Smooth muscle cell (in vitro differentiated cells): ENCODE measurements around the gene CHST7. TPM values are rescaled to one million over a fixed set of nuclear protein-coding genes. Genes with fewer than 3 reads are reported as not detected.

Experiments used
- DNase-seq: peaks from one replicate; lab custom pipeline; 2025; ENCODE audit not compliant: unreplicated experiment; lab: John Stamatoyannopoulos, UW
- H2AFZ ChIP-seq: fragments of 200-600 bp; sonication (generic); 2 replicates; pipeline ENCODE4 v1.6.0; 2016; ENCODE audit warnings: antibody characterized with exemption, low read depth, mild to moderate bottlenecking
- H3F3A ChIP-seq: fragments of 200-600 bp; sonication (generic); 2 replicates; pipeline ENCODE4 v1.6.0; 2017; ENCODE audit warnings: antibody characterized with exemption, low read depth
- H3K27ac ChIP-seq: fragments of 200-600 bp; sonication (generic); 2 replicates; pipeline ENCODE4 v1.5.1; 2016; ENCODE audit warnings: low read depth, mild to moderate bottlenecking
- H3K27me3 ChIP-seq: fragments of 200-600 bp; sonication (generic); 2 replicates; pipeline ENCODE4 v1.6.1; 2016; ENCODE audit warnings: low read depth, mild to moderate bottlenecking
- H3K36me3 ChIP-seq: fragments of 200-600 bp; sonication (generic); 2 replicates; pipeline ENCODE4 v1.5.1; 2016; ENCODE audit warnings: low read depth
- H3K4me1 ChIP-seq: fragments of 200-600 bp; sonication (generic); 2 replicates; pipeline ENCODE4 v1.5.1; 2016; ENCODE audit warnings: low read depth
- H3K4me2 ChIP-seq: fragments of 200-600 bp; sonication (generic); 2 replicates; pipeline ENCODE4 v1.6.0; 2016; ENCODE audit warnings: mild to moderate bottlenecking
- H3K4me3 ChIP-seq: fragments of 200-600 bp; sonication (generic); 2 replicates; pipeline ENCODE4 v1.5.1; 2016; ENCODE audit warnings: mild to moderate bottlenecking
- H3K79me2 ChIP-seq: fragments of 200-600 bp; sonication (generic); 2 replicates; pipeline ENCODE4 v1.6.0; 2016; ENCODE audit warnings: low read depth, mild to moderate bottlenecking
- H3K9ac ChIP-seq: fragments of 200-600 bp; sonication (generic); 2 replicates; pipeline ENCODE4 v1.6.0; 2016; ENCODE audit warnings: low read depth
- H3K9me3 ChIP-seq: fragments of 200-600 bp; sonication (generic); replicated peaks from 2 replicates; pipeline ENCODE4 v1.5.1; 2016; ENCODE audit warnings: low read depth
- H4K20me1 ChIP-seq: fragments of 200-600 bp; sonication (generic); 2 replicates; pipeline ENCODE4 v1.6.0; 2016; ENCODE audit warnings: low read depth
- CTCF ChIP-seq: fragments of 200-600 bp; sonication (generic); IDR thresholded peaks from 2 replicates; pipeline ENCODE4 v1.5.1; 2017; ENCODE audit warnings: borderline replicate concordance, mild to moderate bottlenecking, antibody characterized with exemption; ENCODE audit not compliant: insufficient read depth, poor library complexity, severe bottlenecking
- WGBS: methylation state at CpG from one replicate; pipeline ENCODE4 v1.1.7; 2016; ENCODE audit warnings: low lambda C conversion rate; 5-methylcytosine and 5-hydroxymethylcytosine counted together
- polyA plus RNA-seq: library from polyadenylated mRNA; unstranded; fragments of >200 nt; fragmentation: Nextera tagmentation; extraction: Ambion mirVana; gene quantifications from 2 replicates; pipeline ENCODE4 v1.2.1, GENCODE V29; 2016
- total RNA-seq: library from RNA; depleted of rRNA; stranded (reverse); fragments of >200 nt; gene quantifications from 2 replicates; pipeline ENCODE4 v1.2.3, GENCODE V29; 2014

The CHST7 gene
- total and polyA plus RNA-seq, 2 experiments from 2014 or later, result 7.0 to 9.3 TPM

GRCh38 chrX:46595084-46595483 is 21.5 kb downstream of the CHST7 start:
- DNase-seq, result no peak
- 65% methylated on average over 1 of the region's 1 CpG for WGBS
- no peaks in the 10 kb centered on the region for H3K36me3 ChIP-seq

GRCh38 chrX:46597208-46597607 is 23.6 kb downstream of the CHST7 start:
- H3K9me3 ChIP-seq, result no peaks in the 10 kb centered on the region
- no peaks in the 10 kb centered on the region for H3K27me3 ChIP-seq
- no peak overlapping the region for H3K4me2 ChIP-seq
- WGBS, result 79% methylated on average over 8 of the region's 8 CpGs
- TF ChIP-seq CTCF, result no peak
- H3K79me2 ChIP-seq, result no peaks in the 10 kb centered on the region
- no peak overlapping the region for H3K4me3 ChIP-seq
- no peaks in the 10 kb centered on the region for H4K20me1 ChIP-seq
- no peaks in the 10 kb centered on the region for H3K4me1 ChIP-seq
- no peaks in the 10 kb centered on the region for H3F3A ChIP-seq
- no peaks in the 10 kb centered on the region for H3K36me3 ChIP-seq
- H3K27ac ChIP-seq, result no peak overlapping the region
- no peak for DNase-seq
- no peak overlapping the region for H3K9ac ChIP-seq
- H2AFZ ChIP-seq, result no peak overlapping the region

More at GRCh38 chrX:46595084-46595483, 21.5 kb downstream of the CHST7 start:
- Histone ChIP-seq H4K20me1 (no peaks in the 10 kb centered on the region), H3K4me1 (no peaks in the 10 kb centered on the region), H3K27ac (no peak overlapping the region), H3K4me2 (no peak overlapping the region), H3F3A (no peaks in the 10 kb centered on the region), H3K9me3 (no peaks in the 10 kb centered on the region), H3K27me3 (no peaks in the 10 kb centered on the region), H3K4me3 (no peak overlapping the region), H3K79me2 (no peaks in the 10 kb centered on the region), H3K9ac (no peak overlapping the region), H2AFZ (no peak overlapping the region)
- TF ChIP-seq CTCF, result no peak

- no peaks in the 10 kb centered on the region for H3K9me3 ChIP-seq
- no peak overlapping the region for H3K4me2 ChIP-seq
These were observed 24.2 kb downstream of the CHST7 start for GRCh38 chrX:46597771-46598170.

More at GRCh38 chrX:46597771-46598170, 24.2 kb downstream of the CHST7 start:
- no peaks in the 10 kb centered on the region for H3F3A ChIP-seq
- no peak overlapping the region for H3K4me3 ChIP-seq
- TF ChIP-seq CTCF, result no peak
- H2AFZ ChIP-seq, result no peak overlapping the region
- H3K79me2 ChIP-seq, result no peaks in the 10 kb centered on the region
- no peak overlapping the region for H3K9ac ChIP-seq
- H3K36me3 ChIP-seq, result no peaks in the 10 kb centered on the region
- no peak for DNase-seq
- no peaks in the 10 kb centered on the region for H4K20me1 ChIP-seq
- H3K4me1 ChIP-seq, result no peaks in the 10 kb centered on the region
- no peak overlapping the region for H3K27ac ChIP-seq
- H3K27me3 ChIP-seq, result no peaks in the 10 kb centered on the region
- WGBS, result 81% methylated on average over 6 of the region's 6 CpGs
